Measurements from ENCODE around the gene TAF3. TPM values are rescaled to one million over a fixed set of nuclear protein-coding genes. Genes with fewer than 3 reads are reported as not detected.
A peak's percentile ranks its signal among the peaks of the same experiment; 100 is the strongest.

TAF3 gene
- polyA plus RNA-seq, 1 donor: 12.1 TPM

GRCh38 chr10:7876541-7877127 is 58.3 kb downstream of the TAF3 start:
- no peak for DNase-seq

GRCh38 chr10:7881119-7881518 is 62.8 kb downstream of the TAF3 start:
- no peak for DNase-seq

- DNase-seq: no peak
Measured at GRCh38 chr10:7886056-7886455, 67.8 kb downstream of the TAF3 start.

- DNase-seq: no peak
Measured at GRCh38 chr10:7887174-7887816, 69.0 kb downstream of the TAF3 start.

GRCh38 chr10:7889947-7890542 is 71.7 kb downstream of the TAF3 start:
- DNase-seq: no peak

GRCh38 chr10:7890781-7891180 is 72.5 kb downstream of the TAF3 start:
- DNase-seq: no peak

- no peak for DNase-seq
Measured at GRCh38 chr10:7891634-7892033, 73.3 kb downstream of the TAF3 start.

GRCh38 chr10:7892146-7892545 is 73.8 kb downstream of the TAF3 start:
- DNase-seq: no peak

- DNase-seq: no peak
Measured at GRCh38 chr10:7895699-7896090, 77.4 kb downstream of the TAF3 start.

GRCh38 chr10:7896297-7896696 is 78.0 kb downstream of the TAF3 start:
- no peak for DNase-seq

- DNase-seq: peak; percentile 50
Measured at GRCh38 chr10:7901256-7901655, 83.0 kb downstream of the TAF3 start.

GRCh38 chr10:7902413-7902812 is 84.1 kb downstream of the TAF3 start:
- DNase-seq: no peak

GRCh38 chr10:7903851-7904250 is 85.5 kb downstream of the TAF3 start:
- no peak for DNase-seq

GRCh38 chr10:7906128-7906527 is 87.8 kb downstream of the TAF3 start:
- no peak for DNase-seq

- no peak for DNase-seq
Measured at GRCh38 chr10:7908541-7909210, 90.4 kb downstream of the TAF3 start.

- DNase-seq: no peak
Measured at GRCh38 chr10:7913126-7913872, 95.0 kb downstream of the TAF3 start.

GRCh38 chr10:7915923-7916536 is 97.7 kb downstream of the TAF3 start:
- DNase-seq: peak; percentile 41

GRCh38 chr10:7917736-7918135 is 99.4 kb downstream of the TAF3 start:
- no peak for DNase-seq

- no peak for DNase-seq
Measured at GRCh38 chr10:7922707-7923106, 104.4 kb downstream of the TAF3 start.

- no peak for DNase-seq
Measured at GRCh38 chr10:7928536-7928935, 110.2 kb downstream of the TAF3 start.

GRCh38 chr10:7932301-7933036 is 114.2 kb downstream of the TAF3 start:
- DNase-seq: peak; percentile 4

All from left kidney (tissue), 2 donors.